IPS-18a (cell line): ENCODE data around the gene NCAPG2.
A peak's percentile ranks its signal among the peaks of the same experiment; 100 is the strongest.

ENCODE experiments used
- H3K27ac ChIP-seq: one replicate; pipeline ENCODE4 v1.5.1; 2013; ENCODE audit warnings: low read length
- H3K27me3 ChIP-seq: one replicate; pipeline ENCODE4 v1.6.1; 2013; ENCODE audit warnings: mild to moderate bottlenecking, low read length; ENCODE audit not compliant: control insufficient read depth, insufficient read depth
- H3K36me3 ChIP-seq: one replicate; pipeline ENCODE4 v1.6.1; 2013; ENCODE audit warnings: low read depth, low read length; ENCODE audit not compliant: control insufficient read depth
- H3K4me1 ChIP-seq: one replicate; pipeline ENCODE4 v1.6.1; 2013; ENCODE audit warnings: low read depth, low read length; ENCODE audit not compliant: control insufficient read depth
- H3K4me3 ChIP-seq: one replicate; pipeline ENCODE4 v1.5.1; 2013; ENCODE audit warnings: low read length
- H3K9ac ChIP-seq: one replicate; pipeline ENCODE4 v1.6.1; 2013; ENCODE audit warnings: mild to moderate bottlenecking, low read length, moderate library complexity
- H3K9me3 ChIP-seq: one replicate; pipeline ENCODE4 v1.6.1; 2013; ENCODE audit warnings: low read depth, low read length; ENCODE audit not compliant: control insufficient read depth

NCAPG2 gene

GRCh38 chr7:158704524-158705233, at the start of gene NCAPG2:
NCAPG2 (minus strand) TSS chr7:158704804; CDS start chr7:158701899, 2,905 bp downstream.
- Histone ChIP-seq H3K4me3 (peak within 1 kb of the TSS; percentile 91), H3K9ac (peak within 1 kb of the TSS; percentile 93), H3K36me3 (peaks cover 20% of the 10 kb centered on the region), H3K27me3 (no peaks in the 10 kb centered on the region), H3K9me3 (no peaks in the 10 kb centered on the region), H3K4me1 (peaks cover 29% of the 10 kb centered on the region), H3K27ac (peak within 1 kb of the TSS; percentile 67)

GRCh38 chr7:158753900-158754299, 49.3 kb upstream of the NCAPG2 start:
- Histone ChIP-seq H3K9me3 (no peaks in the 10 kb centered on the region), H3K4me3 (no peak overlapping the region), H3K9ac (no peak overlapping the region), H3K27me3 (no peaks in the 10 kb centered on the region), H3K4me1 (no peaks in the 10 kb centered on the region), H3K27ac (no peak overlapping the region), H3K36me3 (peaks cover 18% of the 10 kb centered on the region)

- Histone ChIP-seq H3K9ac (no peak overlapping the region), H3K36me3 (peaks cover 17% of the 10 kb centered on the region), H3K4me3 (no peak overlapping the region), H3K9me3 (no peaks in the 10 kb centered on the region), H3K27ac (no peak overlapping the region), H3K4me1 (no peaks in the 10 kb centered on the region), H3K27me3 (no peaks in the 10 kb centered on the region)
Observed at GRCh38 chr7:158751751-158752150, 47.1 kb upstream of the NCAPG2 start.

- Histone ChIP-seq H3K9ac (no peak overlapping the region), H3K27ac (no peak overlapping the region), H3K9me3 (no peaks in the 10 kb centered on the region), H3K27me3 (no peaks in the 10 kb centered on the region), H3K4me3 (no peak overlapping the region), H3K4me1 (no peaks in the 10 kb centered on the region), H3K36me3 (peaks cover 18% of the 10 kb centered on the region)
Observed at GRCh38 chr7:158751199-158751598, 46.6 kb upstream of the NCAPG2 start.

- H3K27ac ChIP-seq = no peak overlapping the region
- H3K4me1 ChIP-seq = no peaks in the 10 kb centered on the region
- H3K4me3 ChIP-seq = no peak overlapping the region
- H3K36me3 ChIP-seq = peaks cover 21% of the 10 kb centered on the region
- H3K9me3 ChIP-seq = no peaks in the 10 kb centered on the region
- no peaks in the 10 kb centered on the region for H3K27me3 ChIP-seq
- H3K9ac ChIP-seq = no peak overlapping the region
Observed at GRCh38 chr7:158750702-158751101, 46.1 kb upstream of the NCAPG2 start.

- H3K27me3 ChIP-seq = no peaks in the 10 kb centered on the region
- H3K27ac ChIP-seq = no peak overlapping the region
- peaks cover 20% of the 10 kb centered on the region for H3K36me3 ChIP-seq
- no peak overlapping the region for H3K4me3 ChIP-seq
- H3K9me3 ChIP-seq = no peaks in the 10 kb centered on the region
- H3K9ac ChIP-seq = no peak overlapping the region
- H3K4me1 ChIP-seq = no peaks in the 10 kb centered on the region
Observed at GRCh38 chr7:158749396-158749795, 44.8 kb upstream of the NCAPG2 start.

- Histone ChIP-seq H3K27me3 (no peaks in the 10 kb centered on the region), H3K9ac (no peak overlapping the region), H3K4me3 (no peak overlapping the region), H3K36me3 (peaks cover 20% of the 10 kb centered on the region), H3K4me1 (no peaks in the 10 kb centered on the region), H3K9me3 (no peaks in the 10 kb centered on the region), H3K27ac (no peak overlapping the region)
Observed at GRCh38 chr7:158748335-158748734, 43.7 kb upstream of the NCAPG2 start.

GRCh38 chr7:158747408-158747807, 42.8 kb upstream of the NCAPG2 start:
- H3K27ac ChIP-seq = no peak overlapping the region
- no peak overlapping the region for H3K9ac ChIP-seq
- no peaks in the 10 kb centered on the region for H3K27me3 ChIP-seq
- H3K4me1 ChIP-seq = no peaks in the 10 kb centered on the region
- no peak overlapping the region for H3K4me3 ChIP-seq
- H3K36me3 ChIP-seq = peaks cover 21% of the 10 kb centered on the region
- H3K9me3 ChIP-seq = no peaks in the 10 kb centered on the region

GRCh38 chr7:158746957-158747356, 42.4 kb upstream of the NCAPG2 start:
- Histone ChIP-seq H3K36me3 (peaks cover 23% of the 10 kb centered on the region), H3K4me1 (no peaks in the 10 kb centered on the region), H3K4me3 (no peak overlapping the region), H3K9ac (no peak overlapping the region), H3K27me3 (no peaks in the 10 kb centered on the region), H3K9me3 (no peaks in the 10 kb centered on the region), H3K27ac (no peak overlapping the region)

- Histone ChIP-seq H3K27me3 (no peaks in the 10 kb centered on the region), H3K9me3 (no peaks in the 10 kb centered on the region), H3K27ac (no peak overlapping the region), H3K36me3 (peaks cover 33% of the 10 kb centered on the region), H3K4me3 (no peak overlapping the region), H3K9ac (no peak overlapping the region), H3K4me1 (no peaks in the 10 kb centered on the region)
Observed at GRCh38 chr7:158745057-158745715, 40.6 kb upstream of the NCAPG2 start.

GRCh38 chr7:158744070-158744469, 39.5 kb upstream of the NCAPG2 start:
- no peaks in the 10 kb centered on the region for H3K27me3 ChIP-seq
- H3K9me3 ChIP-seq = no peaks in the 10 kb centered on the region
- H3K36me3 ChIP-seq = peaks cover 37% of the 10 kb centered on the region
- H3K4me1 ChIP-seq = no peaks in the 10 kb centered on the region
- no peak overlapping the region for H3K9ac ChIP-seq
- H3K27ac ChIP-seq = no peak overlapping the region
- H3K4me3 ChIP-seq = no peak overlapping the region

GRCh38 chr7:158743219-158743618, 38.6 kb upstream of the NCAPG2 start:
- H3K4me1 ChIP-seq = no peaks in the 10 kb centered on the region
- H3K36me3 ChIP-seq = peaks cover 44% of the 10 kb centered on the region
- no peaks in the 10 kb centered on the region for H3K9me3 ChIP-seq
- no peak overlapping the region for H3K4me3 ChIP-seq
- no peaks in the 10 kb centered on the region for H3K27me3 ChIP-seq
- H3K9ac ChIP-seq = no peak overlapping the region
- H3K27ac ChIP-seq = no peak overlapping the region
